Tibial artery (tissue), 4 donors: ENCODE data around the gene TMEM31.

Experiments
- DNase-seq, 2 donors: peaks; one replicate each; pipeline ENCODE4 v3.0.0-alpha.2; 2019
- H3K27ac ChIP-seq, 2 donors: fragments of 200-600 bp; sonication (generic) in 1 of 2; 1 replicate in 1 of 2; 2 replicates in 1 of 2; pipeline ENCODE4 v1.5.1; 2018 to 2019; ENCODE audit warnings: mild to moderate bottlenecking in 1 of 2
- H3K27me3 ChIP-seq, 2 donors: fragments of 200-600 bp; sonication (generic) in 1 of 2; one replicate each; pipeline versions ENCODE4 v1.5.1 to v1.6.0; 2016 to 2019
- H3K36me3 ChIP-seq, 3 donors: fragments of 200-600 bp; sonication (generic) in 2 of 3; one replicate each; pipeline ENCODE4 v1.5.1; 2016 to 2019; ENCODE audit warnings: mild to moderate bottlenecking in 2 of 3
- H3K4me1 ChIP-seq, 4 donors: fragments of 200-600 bp; sonication (generic) in 2 of 4; 1 replicate in 3 of 4; 2 replicates in 1 of 4; pipeline ENCODE4 v1.5.1; 2016 to 2019
- H3K4me3 ChIP-seq, 2 donors: fragments of 200-600 bp; sonication (generic) in 1 of 2; 1 replicate in 1 of 2; 2 replicates in 1 of 2; pipeline ENCODE4 v1.5.1; 2018 to 2019; ENCODE audit warnings: mild to moderate bottlenecking in 2 of 2
- H3K9me3 ChIP-seq, 3 donors: fragments of 200-600 bp; sonication (generic) in 1 of 3; one replicate each; pipeline ENCODE4 v1.5.1; 2016 to 2019
- CTCF ChIP-seq, 2 experiments: fragments of 200-600 bp in 1 of 2; fragments of 450-650 bp in 1 of 2; IDR thresholded peaks; one replicate each; pipeline ENCODE4 v1.5.1; 2017 to 2019; ENCODE audit warnings: antibody characterized with exemption in 2 of 2, mild to moderate bottlenecking in 1 of 2, moderate library complexity in 1 of 2
- intact Hi-C: fragments of 100-400 bp; cut with DNase I; formaldehyde crosslinking; loops from one replicate; pipeline ENCODE4 v1.15.0; 2023; ENCODE audit warnings: low total_unique reads

TMEM31 gene

DNA sequence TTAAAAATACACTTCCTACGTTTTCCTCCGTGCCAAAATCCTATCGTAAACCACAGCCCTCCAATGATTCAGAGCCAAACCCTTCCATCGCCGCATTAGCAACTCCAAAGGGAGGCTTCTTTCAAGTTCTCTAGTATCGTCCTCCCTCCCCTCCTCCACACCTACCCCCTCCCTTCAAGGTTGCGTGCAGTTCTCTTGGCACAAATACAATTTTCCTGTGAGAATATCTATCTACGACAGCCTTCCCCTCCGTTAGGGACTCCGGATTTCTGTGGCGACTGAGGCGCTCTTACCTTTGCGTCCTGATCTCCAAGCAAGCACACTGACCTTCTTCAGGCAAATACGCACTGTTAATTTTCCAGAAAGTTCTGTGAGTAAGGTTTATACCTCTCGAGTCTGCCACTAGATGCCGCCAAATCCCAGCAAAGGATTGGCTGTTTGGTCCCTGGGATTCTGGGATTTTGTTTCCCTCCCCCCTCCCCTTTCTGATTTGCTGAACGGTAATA is 23.0 kb upstream of the TMEM31 start:
- no peaks in the 10 kb centered on the region for H3K9me3 ChIP-seq
- peak overlapping the region; percentile 93 to 97 for H3K27ac ChIP-seq
- intact Hi-C loops: loop anchor here (5.0 kb wide), 2 partner anchors 145 to 1090 kb away; partner anchors contain the start of gene ARMCX5
- H3K4me3 ChIP-seq: peak overlapping the region; percentile 64 to 69
- DNase-seq: peak; percentile 60 to 81
- TF ChIP-seq CTCF (IDR thresholded peaks at IDR 0.05): peak; percentile 54 to 64
- H3K4me1 ChIP-seq: peaks cover 0 to 19% (median 1%) of the 10 kb centered on the region in 4 donors
- H3K36me3 ChIP-seq: peaks cover 0 to 6% (median 5%) of the 10 kb centered on the region in 3 donors
- no peaks in the 10 kb centered on the region for H3K27me3 ChIP-seq

- TF ChIP-seq CTCF (IDR thresholded peaks at IDR 0.05): peak; percentile 49 to 50
- Histone ChIP-seq H3K4me3 (no peak overlapping the region), H3K36me3 (peaks cover 0 to 6% (median under 1%) of the 10 kb centered on the region in 3 donors), H3K9me3 (no peaks in the 10 kb centered on the region), H3K27me3 (no peaks in the 10 kb centered on the region), H3K4me1 (peaks cover 0 to 13% (median 1%) of the 10 kb centered on the region in 4 donors), H3K27ac (peak overlapping the region; percentile 93 to 97)
- intact Hi-C loops: loop anchor here (5.0 kb wide), 2 partner anchors 147 to 1092 kb away; partner anchors contain the start of gene ARMCX5
- DNase-seq: no peak
Measured at GRCh38 chrX:103688946-103689345, 21.8 kb upstream of the TMEM31 start.

GRCh38 chrX:103691059-103691458 is 19.6 kb upstream of the TMEM31 start:
- DNase-seq: no peak
- Histone ChIP-seq H3K4me3 (no peak overlapping the region), H3K36me3 (no peaks in the 10 kb centered on the region), H3K27ac (no peak overlapping the region), H3K4me1 (no peaks in the 10 kb centered on the region), H3K27me3 (no peaks in the 10 kb centered on the region), H3K9me3 (no peaks in the 10 kb centered on the region)
- no peak for TF ChIP-seq CTCF (IDR thresholded peaks at IDR 0.05)
- intact Hi-C loops: loop anchor here (5.0 kb wide), 2 partner anchors 121 to 1039 kb away; partner anchors contain the start of gene GPRASP1

DNA sequence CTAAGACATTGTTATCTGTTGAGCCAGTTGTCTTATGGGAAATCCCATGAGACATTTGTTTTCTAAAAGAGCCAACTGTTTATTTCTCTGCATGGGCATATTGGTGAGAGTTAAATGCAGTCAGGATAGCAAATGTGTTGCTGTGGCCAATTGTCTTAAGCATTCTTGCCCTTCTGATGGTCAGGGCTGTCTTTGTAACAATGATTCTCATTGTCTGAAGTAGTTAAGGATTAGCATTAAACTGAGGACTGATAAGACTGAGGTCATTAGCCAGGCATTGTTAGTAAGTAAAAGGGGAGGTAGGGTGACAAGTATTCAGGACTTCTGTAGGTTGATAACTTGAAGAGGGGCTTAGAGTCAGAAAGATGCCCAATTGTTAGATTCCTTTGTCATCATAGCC is 13.0 kb upstream of the TMEM31 start:
- Histone ChIP-seq H3K27me3 (no peaks in the 10 kb centered on the region), H3K9me3 (no peaks in the 10 kb centered on the region), H3K4me3 (no peak overlapping the region), H3K4me1 (no peaks in the 10 kb centered on the region), H3K36me3 (no peaks in the 10 kb centered on the region), H3K27ac (no peak overlapping the region)
- TF ChIP-seq CTCF (IDR thresholded peaks at IDR 0.05): no peak
- no peak for DNase-seq
- intact Hi-C loops: no loop called here

DNA sequence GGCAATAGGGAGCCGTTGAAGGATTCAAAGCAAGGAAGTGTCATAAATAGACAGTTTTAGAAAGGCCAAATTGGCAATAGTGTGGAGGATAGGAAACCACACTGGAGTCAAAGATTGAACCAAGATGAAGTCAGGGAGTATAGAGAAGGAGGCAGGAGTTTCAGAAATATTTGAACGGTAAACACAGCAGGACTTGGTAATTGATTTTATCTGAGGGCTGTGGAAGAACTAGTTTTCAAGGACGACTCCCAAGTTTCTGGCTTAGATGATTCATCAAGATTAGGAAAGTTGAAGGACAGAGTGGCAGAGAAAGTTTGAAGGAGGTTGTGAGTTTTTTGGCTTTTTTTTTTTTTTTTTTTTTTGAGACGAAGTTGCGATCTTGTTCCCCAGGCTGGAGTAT is 11.5 kb upstream of the TMEM31 start:
- no peak for TF ChIP-seq CTCF (IDR thresholded peaks at IDR 0.05)
- Histone ChIP-seq H3K4me3 (no peak overlapping the region), H3K27ac (no peak overlapping the region)

More for the DNA sequence above, 11.5 kb upstream of the TMEM31 start:
- no peaks in the 10 kb centered on the region for H3K27me3 ChIP-seq
- DNase-seq: no peak
- no peaks in the 10 kb centered on the region for H3K9me3 ChIP-seq
- H3K4me1 ChIP-seq: no peaks in the 10 kb centered on the region
- intact Hi-C loops: no loop called here
- H3K36me3 ChIP-seq: no peaks in the 10 kb centered on the region
